GDM1 (cell line): ENCODE data around the gene SEC61A1.

ENCODE experiments used
- DNase-seq: peaks from one replicate; lab custom pipeline; 2025; lab: John Stamatoyannopoulos, UW

Gene SEC61A1

DNA sequence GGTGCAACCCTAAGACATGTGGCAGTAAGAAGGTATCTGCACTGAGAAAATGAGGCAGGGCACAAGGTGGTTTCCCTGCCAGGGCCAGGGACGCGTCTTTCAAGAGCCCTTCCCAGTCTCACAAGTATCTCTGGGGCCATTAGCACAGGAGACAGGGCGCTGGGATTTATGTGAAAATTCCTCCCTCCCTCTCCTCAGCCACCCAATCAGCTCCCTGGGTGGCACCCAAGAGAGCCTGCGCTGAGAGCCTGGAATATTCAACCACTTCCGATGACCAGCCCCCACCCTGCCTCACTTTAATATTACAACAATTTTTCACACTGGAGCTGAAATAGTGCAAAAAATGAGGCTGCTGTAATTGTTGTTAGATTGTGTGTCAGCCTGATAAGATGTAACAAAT, 26.1 kb downstream of the SEC61A1 start:
- DNase-seq = no peak

GRCh38 chr3:128078875-128079274, 26.6 kb downstream of the SEC61A1 start:
- no peak for DNase-seq

DNA sequence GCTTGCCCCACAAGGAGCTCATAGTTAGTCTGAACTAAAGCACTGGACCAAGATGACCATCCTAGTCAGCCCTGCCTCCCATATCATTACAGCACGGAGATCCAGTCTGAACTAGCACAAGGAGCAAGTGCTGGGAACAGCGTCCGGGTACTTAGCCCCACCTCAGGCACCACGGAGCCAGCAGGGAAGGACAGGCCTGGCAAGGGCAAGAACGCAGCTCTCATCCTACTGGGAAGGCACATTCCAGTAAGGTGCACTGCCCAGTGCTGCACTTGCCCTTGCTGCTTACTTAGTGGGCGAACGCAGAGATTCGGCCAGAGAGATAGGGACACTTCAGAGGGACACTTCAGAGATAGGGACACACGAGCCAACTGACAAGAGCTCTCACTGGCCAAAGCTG, 27.6 kb downstream of the SEC61A1 start:
- DNase-seq = no peak

DNA sequence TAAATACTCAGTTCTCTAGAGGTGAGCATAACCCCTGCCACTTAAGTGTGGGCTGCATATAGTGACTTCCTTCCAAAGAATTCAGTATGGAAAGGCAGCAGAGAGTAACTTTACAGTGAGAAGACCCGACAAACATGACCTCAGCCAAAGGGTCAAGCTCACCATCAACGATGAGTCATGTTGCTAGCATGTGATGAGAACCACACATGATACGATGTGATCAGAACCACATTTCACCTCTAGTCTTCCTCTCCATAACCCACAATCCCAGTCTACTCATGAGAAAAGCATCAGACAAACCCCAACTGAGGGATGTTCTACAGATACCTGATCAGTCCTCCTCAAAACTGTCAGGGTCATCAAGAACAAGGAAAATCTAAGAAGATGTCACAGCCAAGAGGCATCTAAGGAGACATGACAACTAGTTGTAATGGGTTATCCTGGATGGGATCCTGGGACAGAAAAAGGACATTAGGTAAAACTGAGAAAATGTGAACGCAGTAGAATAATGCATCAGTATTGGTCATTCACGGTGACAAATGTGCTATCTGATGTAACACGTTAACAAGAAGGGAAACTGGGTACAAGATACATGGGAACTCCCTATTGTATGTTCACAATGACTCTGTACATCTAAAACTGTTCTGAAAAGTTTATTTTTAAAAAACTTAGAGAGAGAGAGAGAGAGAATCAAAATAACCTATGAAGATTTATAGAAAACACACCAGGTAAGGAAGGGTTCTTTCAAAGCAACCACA, 28.3 kb downstream of the SEC61A1 start:
- no peak for DNase-seq

DNA sequence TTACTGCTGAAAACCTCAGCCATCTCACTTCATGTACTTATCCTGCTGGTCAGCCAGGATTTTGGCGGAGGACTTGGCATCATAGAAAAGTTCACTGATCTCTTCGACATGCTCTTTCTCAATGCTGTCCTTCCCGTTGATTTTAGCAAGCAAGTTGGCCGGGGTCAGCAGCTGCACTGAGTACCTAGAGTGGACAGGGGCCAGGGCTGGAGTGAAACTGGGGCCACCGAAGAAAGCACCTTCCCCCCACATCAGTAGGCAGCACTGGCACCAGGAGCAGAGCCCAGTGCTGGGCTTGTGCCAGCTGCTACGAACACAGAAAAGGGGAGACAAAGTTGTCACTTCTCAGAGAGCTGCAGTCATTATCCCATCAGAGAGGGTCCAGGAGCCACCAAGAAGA, 29.0 kb downstream of the SEC61A1 start:
- DNase-seq = no peak

- DNase-seq = no peak
Observed at GRCh38 chr3:128081846-128082245, 29.6 kb downstream of the SEC61A1 start.

GRCh38 chr3:128082546-128082945, 30.3 kb downstream of the SEC61A1 start:
- no peak for DNase-seq

- no peak for DNase-seq
Observed at GRCh38 chr3:128083396-128083795, 31.2 kb downstream of the SEC61A1 start.

DNA sequence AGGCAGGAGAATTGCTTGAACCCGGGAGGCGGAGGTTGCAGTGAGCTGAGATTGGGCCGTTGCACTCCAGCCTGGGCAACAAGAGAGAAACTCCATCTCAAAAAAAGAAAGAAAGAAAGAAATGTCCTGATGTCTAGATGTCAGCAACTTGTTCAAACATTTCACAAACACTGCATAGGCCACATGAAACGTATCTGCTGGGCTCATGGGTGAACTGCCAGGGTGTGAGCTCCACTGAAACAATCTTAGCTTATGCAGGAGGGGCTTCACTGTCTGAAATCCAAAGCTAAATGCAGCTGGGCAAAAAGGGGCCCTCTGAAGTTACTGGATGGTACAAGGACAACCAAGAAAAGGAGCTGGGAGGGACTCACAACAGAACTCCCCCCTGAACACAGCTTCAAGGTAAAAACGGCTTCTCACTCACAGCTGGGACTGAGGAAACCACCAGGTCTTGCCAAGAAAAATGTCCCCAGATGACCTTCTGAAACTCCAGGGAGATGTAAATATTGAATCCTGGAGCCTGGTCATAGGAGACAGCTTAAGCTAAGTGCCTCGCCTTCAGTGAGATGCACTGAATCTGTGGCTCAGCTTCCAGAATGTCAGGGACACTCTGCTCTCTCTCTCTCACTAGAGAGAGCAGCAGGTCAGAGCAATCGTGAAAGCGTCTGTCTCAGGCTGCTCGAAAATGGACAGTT, 31.9 kb downstream of the SEC61A1 start:
- DNase-seq = no peak

DNA sequence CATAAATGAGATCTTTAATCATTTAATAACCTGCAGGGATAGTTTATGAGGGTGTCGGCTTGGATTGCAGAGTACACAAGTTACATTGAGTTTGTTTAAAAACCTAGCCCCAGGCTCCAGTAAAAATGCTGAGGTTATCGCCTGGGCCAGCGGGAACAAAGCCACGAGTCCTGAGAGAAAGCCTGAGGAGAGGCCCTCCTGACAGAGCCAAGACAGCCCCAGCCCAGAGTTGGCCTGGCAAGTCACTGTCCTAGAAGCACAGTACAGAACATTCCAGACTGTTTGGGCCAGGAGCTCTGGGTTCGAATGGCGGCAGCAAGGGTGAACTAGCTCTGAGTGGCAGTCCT, 32.4 kb downstream of the SEC61A1 start:
- DNase-seq = no peak

- DNase-seq = no peak
Observed at GRCh38 chr3:128089135-128089534, 36.9 kb downstream of the SEC61A1 start.

- DNase-seq = no peak
Observed at GRCh38 chr3:128091586-128091985, 39.3 kb downstream of the SEC61A1 start.

DNA sequence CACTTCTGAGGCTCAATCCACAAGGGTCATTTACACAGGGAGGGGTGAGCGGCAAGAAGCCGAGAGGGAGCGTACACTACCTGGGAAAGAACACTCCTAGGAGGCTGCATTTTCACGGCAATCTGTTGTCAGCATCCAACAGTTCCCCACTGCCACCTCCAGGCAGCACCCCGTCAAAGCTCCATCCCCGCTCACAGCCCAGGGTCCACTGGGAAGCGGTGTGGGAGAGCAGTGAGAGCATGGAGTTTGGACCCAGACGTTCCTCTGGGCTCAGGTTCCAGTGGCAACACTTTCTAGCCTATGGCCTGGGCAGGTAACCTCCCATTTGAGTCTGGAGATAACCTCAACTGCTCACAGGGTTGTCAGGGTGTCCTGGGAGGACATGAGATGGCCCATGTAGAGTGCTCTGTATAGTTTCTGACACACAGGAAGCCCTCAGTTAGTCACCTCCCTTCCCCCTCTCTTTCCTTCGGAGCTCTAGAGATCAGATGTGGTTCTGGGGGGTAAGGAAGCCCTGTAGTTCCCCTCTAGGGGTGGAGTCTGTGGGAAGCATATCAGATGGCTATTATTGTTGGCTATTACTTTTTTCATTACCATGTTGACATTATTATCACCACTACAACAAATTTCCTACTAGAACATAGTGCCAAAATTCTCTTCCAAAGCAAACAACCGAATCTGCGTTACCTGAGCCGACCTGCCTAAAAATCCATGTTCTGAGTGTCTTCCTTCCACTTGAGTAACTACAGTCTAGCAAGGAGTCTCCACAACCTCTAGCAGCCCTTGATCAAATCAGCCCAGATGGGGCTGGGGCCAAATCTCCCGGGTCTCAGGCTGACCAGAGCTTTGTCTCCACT, 42.3 kb downstream of the SEC61A1 start:
- no peak for DNase-seq

GRCh38 chr3:128095222-128095703, 43.0 kb downstream of the SEC61A1 start:
- peak; percentile 64 for DNase-seq

DNA sequence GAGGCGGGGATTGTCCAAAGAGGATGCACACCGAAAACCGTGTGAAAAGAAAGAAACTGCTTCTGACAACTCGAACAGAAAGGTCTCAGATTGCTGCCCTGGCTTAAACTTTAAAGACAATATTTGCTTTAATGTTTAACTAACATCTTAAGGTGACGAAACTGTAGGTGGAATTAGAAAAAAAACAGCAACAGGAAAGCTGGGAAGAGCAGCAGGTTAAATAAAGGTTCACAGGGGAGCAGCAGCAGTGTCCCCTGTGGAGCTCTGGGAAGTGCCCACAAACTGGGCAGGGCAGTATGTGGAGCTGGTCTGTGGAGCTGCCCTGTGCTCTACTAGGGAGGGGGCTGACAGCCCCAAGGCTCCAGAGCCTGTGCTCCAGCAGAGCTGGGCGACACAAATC, 46.0 kb downstream of the SEC61A1 start:
- no peak for DNase-seq

- DNase-seq = no peak
Observed at GRCh38 chr3:128100161-128100560, 47.9 kb downstream of the SEC61A1 start.

DNA sequence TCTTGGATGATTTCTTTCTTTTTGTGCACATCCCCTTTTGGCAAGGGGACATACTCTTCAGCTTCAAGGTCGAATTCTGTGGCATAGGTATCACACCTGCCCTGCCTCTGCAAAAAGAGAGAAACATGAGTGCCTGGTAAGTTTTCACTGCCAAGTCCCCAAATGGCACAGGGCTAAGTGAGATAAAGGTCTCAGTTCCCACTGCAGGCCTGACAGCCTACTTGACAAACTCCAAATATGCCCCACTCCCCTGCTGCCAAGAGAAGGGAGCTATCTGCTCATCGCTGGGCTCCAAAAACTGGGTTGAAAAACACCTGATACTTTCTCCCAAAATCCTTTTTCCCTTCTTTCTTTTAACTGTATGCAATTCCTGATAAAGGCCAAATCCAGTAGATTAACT, 48.4 kb downstream of the SEC61A1 start:
- no peak for DNase-seq

- no peak for DNase-seq
Observed at GRCh38 chr3:128103136-128103676, 51.0 kb downstream of the SEC61A1 start.

DNA sequence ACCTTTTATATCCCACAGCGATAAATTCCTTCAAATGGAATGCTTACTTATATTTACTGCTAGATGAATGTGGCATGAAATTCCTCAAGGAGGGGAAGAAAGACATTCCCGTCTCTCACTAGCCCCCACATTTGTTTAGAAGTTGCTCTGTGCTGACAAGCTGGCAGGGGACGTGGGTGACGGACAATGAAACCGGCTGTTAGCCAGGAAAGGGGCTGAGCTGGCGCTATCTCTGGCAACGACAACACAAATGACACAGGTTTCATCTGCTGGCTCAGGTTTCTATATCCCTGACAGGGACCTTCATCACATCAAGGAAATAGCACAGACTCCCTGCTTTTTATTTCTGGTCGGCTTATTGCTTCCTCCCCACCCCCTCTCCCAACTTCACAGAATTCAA, 55.6 kb downstream of the SEC61A1 start:
- no peak for DNase-seq

DNA sequence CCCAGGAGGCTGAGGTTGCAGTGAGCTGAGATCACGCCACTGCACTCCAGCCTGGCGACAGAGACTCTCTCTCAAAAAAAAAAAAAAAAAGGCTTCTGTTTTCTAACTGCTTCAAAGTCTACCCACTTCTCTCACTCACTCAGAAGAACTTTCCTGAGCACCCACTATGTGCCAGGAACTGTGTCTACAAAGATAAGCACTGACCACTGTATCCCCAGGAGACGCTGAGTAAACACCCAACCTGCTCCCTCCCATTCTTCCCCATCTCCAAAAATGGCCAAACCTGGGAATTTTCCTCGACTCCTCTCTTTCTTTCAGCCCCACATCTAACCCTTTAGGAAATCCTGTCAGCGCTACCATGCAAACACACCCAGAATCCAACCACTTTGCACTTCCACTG, 58.9 kb downstream of the SEC61A1 start:
- no peak for DNase-seq

DNA sequence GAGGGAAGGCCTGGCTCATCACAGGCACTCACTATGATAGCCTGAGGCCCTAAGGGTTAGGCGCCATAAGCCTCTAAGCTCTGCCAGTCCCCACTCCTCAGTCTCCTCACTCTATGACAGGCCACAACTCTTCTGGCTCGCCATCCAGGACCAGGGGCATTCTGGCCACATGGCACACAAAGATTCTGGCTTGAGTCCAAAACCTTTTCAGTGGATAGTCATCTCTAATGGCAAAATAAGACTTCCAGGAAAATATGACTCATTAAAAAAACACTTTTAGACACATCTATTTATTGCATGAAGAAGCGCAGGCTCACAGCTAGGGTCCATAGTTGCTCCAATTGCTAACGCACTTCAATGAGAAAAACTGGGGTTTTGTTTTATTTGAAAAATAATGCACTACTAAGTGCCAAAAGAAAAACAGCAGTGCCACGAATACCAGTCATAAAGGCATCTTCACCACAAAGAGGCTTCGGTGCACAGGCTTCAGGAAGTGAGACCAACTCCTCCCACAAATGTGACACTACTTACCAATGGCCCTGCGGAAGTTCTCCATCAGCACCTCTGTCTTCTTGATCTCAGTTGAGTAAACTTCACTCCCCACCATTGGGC, 60.2 kb downstream of the SEC61A1 start:
- no peak for DNase-seq
